ENCODE results near the gene FOXO3.

The FOXO3 gene

DNA sequence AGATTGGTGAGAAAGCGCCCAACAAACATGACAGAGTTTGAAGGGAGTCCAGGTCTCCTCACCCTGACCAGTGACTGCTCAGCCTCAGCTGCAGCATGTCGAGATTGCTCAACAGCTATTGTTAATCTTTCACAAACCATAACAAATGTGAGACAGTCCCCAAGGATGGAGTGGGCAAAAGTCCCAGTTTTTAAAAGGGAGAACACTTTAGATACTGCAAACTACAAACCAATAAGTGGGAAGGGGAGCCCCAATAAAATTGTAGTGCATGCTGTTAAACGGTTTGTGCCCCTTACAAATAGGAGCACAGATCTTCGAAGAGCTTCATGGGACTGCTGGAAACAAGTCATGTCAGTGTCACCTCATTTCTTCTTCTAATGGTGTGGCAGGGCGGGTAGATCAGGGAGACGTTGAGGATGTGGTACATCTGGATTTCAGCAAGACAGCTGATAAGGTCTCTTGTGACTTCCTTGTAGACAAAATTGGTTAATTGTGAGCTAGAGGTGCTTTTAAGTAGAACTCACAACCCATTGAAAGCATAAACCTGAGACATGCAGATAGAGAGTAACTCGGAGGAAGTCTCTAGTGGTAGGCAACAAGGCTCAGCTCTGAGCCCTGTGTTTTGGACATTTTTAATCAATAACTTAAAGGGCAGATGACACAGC is 153.5 kb downstream of the FOXO3 start:
- DNase-seq (ENCODE audit: low read depth), result no peak

DNA sequence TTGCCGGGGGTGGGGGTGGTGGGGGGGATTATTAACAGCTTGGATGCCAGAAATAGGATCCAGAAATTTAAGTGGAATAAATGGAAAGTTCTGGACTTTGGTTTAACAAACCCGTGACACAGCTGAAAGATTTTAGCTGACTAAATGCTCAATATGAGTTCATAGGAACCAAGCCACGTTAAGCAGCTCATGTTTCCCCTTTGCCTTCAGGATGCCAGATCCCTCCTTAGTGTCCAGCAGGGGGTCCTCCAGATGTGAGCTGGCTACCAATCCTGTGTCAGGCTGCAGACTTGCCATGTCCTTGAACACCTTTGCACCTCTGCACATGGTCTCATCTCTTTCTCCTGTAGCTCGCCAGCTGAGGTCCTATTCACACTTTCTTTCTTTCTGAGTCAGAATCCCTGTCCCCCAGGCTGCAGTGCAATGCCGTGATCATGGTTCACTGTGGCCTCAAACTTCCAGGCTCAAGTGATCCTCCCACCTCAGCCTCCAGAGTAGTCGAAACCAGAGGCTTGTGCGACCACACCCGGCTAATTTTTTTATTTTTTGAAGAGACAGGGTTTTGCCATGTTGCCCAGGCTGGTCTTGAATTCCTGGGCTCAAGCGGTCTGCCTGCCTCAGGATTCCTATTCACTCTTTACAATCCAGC is 154.2 kb downstream of the FOXO3 start:
- DNase-seq (ENCODE audit: low read depth), result no peak

DNA sequence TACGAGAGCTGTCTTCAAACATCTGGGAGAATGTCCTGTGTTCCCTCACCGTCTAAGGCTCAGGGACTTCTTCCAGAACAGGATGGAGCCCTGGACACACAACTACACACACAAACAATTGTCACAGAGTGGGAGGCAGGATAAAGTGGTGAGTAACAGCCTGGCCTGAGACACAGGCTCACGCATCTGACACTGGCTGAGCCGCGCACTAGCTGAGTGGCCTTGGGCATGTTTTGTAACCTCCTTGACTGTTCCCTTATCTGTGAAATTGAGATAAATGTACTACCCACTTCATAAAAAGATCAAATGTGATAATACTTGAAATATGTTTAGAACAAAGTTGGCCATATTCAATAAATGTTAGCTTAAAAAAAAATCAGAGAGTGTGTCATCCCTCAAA is 155.1 kb downstream of the FOXO3 start:
- DNase-seq (ENCODE audit: low read depth), result no peak

DNA sequence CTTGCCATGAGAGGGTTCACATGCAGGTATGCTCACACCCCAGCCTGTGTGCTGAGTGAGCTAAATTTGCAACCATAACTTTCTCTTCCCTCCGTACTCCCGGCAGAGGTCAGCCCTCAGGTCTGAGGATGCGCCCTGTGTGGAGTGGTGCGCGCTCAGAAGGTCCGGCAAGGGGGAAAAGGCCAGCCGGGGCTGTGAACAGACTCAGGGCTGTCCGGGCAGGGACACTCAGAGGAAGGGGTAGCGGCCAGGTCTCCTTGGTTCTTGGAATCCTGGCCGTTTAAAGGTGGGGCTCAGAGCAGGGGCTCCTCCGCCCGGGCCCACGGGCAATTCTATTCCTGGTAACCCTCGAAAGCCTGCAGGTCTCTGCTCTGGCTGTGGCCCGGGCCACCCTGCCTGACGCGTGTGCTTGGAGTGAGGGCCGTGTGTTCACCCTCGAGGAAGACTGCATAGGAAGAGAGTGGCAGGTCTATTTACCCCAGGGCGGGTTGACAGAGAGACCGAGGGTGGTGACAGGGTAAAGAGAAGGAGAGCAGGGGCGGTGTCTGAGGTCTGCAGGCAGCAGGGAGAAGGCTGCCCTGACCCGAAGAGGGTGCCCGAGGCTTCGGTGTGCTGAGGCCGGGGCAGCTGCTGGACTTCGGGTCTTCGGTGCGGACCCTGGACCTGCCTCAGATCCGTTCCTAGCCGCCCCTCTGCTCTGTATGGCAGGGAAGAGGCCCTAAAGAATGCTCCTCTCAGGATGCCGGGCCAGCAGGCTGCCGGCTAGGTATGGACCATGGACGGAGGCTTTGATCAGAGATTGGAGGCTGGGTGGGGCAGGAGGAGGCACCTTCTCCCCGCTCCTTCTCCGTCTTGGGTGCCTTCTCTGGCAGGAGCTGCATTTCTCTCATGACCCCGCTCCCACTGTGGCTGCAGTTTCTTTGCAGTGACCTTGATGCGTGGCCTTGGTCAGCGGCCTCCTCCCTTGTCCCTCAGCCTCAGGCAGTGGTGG is 156.4 kb downstream of the FOXO3 start:
- no peak for DNase-seq (ENCODE audit: low read depth)

DNA sequence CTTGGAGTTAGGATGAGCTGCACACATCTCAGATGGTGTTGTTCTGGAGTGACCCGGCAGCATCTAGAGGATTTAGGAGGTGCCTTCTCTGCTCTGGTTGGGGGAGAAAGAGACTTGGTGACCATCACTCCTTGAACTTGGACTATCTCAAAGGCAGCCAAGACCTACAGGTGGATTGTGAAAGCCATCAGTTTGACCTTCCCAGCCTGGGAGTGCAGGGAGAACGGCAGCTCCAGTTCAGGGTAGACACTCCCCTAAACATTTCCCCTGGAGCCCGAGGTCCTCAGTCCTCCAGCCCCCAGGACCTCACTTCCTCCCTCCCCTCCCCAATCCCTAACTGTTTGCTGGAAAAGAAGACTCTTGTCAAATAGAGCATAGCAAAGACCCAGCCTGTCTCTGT is 158.8 kb downstream of the FOXO3 start:
- DNase-seq (ENCODE audit: low read depth), result no peak

DNA sequence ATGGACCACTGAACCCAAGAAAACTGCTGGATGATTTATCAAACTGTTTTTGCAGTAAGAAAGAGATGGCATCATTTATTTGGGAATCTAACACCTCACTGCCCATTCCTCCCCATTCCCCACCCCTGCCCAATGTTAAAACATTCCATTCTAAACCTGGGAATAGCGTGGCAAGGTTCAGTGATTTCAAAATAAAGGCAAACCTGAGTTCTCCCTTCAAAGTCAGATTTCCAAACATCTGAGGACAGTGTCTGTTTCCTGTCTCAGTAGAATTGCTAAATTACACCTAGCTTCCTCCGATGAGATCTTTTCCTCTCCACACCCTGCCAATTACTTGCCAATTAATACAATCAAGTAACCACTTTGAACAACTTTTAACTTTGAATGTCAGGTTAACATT is 160.1 kb downstream of the FOXO3 start:
- no peak for DNase-seq (ENCODE audit: low read depth)

DNA sequence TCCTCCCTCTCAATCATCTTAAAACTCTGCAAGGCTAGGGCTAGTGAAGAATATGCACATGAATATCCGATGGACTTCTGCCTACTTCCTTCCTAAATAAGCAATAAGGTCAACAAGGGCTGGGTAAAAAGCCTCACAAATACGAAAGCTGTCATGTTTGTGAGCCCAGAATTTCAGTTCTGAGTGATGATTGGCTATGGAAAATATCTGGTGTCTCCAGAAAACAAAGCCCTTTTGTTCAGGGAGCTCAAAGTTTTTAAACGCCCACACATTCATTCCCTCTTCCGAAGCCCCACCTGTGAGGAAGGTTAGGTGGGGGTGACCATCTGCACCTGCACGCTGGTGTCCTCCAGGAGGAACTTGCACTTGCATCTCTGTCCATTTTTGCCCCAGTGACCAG is 160.6 kb downstream of the FOXO3 start:
- no peak for DNase-seq (ENCODE audit: low read depth)

DNA sequence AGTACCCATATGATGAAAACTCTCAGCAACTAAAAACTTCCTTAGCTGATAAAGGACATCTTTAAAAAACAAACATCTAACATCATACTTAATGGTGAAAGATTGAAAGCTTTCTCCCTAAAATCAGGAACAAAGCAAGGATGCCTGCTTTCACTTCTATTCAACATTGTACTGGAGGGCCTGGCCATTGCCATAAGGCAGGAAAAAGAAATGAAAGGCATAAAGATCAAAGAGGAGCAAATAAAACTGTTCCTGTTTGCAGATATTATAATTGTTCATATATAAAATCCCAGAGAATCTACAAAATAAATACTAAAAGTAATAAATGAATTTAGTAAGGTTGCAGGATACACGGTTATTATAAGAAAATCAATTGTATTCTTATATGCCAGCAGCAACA is 162.9 kb downstream of the FOXO3 start:
- DNase-seq (ENCODE audit: low read depth), result no peak

DNA sequence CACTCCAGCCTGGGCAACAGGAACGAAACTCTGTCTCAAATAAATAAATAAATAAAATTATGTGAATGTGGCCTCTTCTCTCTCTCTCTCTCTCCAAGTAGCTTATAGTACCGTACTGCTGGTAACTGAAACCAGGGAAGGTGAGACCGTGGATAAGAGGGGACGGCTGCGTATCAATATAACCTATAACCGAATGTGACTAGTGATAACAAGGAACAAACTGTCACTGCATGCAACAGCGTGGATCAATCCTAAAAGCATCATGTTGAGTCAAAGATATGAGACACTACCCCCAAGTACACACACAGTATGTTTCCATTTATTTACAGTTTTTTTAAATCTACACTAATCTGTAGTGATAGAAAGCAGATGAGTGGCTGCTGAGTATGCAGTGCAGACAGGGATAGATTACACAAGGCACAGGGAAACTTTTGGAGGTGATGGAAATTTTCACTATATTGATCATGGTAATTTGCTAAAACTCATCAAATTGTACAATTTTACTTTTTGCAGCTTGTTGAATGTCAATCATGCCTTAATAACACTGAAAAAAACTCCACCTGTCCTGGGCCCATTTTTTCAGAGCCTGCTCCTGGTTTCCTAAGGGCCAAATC is 166.1 kb downstream of the FOXO3 start:
- DNase-seq (ENCODE audit: low read depth), result no peak

DNA sequence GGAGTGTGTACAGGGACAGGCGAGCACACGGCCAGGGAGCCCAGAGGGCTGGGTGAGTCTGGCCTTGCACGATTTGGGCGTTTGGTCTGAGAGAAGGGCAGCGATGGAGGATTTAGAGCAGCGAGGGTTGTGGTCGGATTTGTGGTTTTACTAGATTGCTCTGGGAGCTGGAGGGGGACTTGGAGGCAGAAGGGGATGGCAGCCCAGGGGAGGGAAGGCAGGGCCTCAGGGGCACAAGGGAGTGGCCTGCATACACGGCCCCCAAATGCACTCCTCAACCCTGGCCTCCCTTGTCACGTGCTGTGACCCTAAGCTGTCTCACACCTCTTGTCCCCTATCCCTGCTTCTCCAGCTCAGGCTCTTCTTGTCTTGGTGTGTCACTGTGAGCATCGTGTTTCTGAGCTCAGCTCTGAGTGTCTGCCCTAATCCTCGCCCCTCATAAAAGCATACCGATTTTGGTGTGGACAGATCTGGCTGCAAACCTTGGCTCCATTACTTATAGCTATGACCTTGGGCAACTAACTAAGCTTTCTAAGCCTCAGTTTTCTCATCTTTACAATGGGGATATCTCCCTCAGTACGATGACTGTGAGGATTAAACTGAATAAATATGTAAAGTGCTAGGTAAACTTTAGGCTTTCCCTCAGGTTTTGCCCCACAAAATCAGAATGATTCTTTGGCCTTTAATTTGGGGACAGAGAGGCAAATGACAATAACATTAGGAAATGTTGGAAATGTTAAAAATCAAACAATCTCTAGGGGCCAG is 167.4 kb downstream of the FOXO3 start:
- DNase-seq (ENCODE audit: low read depth), result no peak

DNA sequence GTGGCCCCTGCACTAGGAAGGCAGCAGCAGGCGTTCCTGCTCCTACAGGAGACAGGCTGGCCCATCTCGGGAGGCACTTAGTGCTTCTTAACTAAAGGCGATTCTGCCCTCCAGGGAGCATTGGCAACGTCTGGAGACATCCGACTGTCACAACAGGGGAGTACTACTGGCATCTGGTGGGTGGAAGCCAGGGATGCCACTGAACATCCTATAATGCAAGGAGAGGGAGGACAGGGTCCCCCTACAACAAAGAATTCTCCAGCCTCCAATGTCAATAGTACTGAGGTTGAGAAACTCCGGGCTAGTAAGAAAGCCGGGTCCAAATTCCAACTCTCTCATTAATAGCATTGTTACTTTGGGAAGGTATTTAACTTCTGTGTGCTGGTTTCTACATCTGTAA is 168.1 kb downstream of the FOXO3 start:
- no peak for DNase-seq (ENCODE audit: low read depth)

DNA sequence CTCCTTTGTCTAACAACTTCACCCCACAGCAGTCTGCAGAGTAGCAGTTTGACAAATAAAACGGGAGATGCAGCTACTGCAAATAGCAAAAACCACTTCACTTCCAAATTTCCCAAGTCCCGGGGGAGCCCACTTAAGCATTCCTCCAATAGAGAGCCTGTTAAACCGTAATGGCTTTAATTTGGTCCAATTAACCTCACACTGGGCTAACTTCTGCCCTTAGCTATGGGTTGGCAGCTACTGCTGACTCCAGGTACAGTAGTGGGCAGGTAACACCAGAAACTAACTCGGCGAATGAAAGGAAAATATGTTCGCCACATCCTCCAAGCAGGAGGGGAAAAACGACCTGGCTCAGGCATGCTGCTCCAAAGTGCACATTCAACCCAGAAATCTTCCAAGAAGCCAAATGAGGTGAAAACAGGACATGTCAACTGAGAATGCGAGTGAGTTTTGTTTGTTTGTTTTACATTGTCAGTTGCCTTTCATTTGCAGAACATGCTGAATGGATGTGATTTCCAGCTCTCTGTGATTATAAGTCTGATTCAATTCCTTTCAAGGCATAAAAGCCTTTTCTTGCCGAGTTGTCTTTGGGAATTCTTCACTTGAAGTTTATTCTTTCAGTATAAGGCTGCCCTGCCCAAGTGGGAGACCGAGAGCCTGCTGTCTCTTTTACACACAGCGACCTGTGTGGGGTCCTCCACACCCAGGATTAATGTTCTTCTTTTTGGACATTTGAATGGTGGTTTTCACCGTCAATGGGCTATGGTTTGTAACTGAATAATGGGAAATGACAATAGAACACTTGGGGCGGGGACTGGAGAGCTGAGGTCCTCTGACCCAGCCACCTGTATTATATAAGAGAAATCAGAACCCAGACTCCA is 170.2 kb downstream of the FOXO3 start:
- no peak for DNase-seq (ENCODE audit: low read depth)

DNA sequence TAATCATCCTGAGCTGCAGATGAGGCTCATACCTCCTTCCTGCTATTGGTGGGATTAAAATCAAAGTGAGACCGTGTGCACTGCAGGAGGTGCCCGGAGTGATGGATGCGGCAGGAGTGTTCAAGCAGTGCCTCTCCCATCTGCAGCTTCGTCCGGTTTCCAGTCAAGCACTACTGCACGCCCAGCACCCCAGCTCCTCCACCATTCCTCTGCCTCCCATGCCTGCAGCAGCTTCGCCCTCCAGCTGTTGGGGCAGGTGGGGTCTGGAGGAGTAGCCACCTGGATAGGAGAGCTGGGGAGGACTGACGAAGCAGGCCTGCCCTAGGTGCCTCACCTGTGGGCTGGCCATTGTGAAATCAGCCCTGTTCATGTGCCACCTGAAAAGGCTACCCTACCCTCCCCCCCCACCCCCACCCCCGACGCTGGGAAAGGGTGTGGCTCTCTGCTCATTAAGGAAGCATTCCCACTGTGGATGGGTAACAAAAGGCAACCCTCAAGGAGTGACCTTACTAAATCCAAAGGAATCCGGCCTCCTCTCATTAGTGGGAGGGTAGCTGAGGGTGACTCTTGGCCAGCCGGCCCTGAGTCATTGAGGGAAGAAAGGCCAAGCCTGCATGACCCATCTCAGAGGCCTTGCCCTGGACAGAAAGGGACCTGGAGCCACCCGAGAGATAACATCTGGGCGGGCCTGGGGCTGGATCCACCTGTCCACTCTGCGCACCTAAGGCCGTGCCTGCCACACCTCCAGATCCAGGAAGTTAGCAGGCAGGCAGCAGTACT is 171.6 kb downstream of the FOXO3 start:
- no peak for DNase-seq (ENCODE audit: low read depth)

DNA sequence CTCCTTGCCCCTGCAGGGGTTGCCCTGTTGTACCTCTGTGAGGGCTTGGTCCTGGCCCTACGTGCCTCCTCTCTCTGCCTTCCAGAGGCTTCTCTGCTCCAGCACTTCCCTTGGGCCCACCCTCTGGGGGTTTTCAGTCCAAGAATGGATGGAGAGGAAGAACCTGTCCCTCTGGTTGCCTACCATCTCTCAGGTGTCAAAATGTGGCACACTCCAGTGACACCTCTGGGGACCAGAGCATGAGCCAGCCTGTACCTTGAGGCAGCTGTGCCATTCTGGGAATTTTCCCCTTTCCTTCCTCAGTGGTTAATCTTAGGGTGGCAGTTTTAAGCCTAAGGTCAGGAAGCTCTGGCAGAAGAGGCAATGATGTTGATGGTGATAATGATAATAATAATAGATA is 172.3 kb downstream of the FOXO3 start:
- DNase-seq (ENCODE audit: low read depth), result no peak

DNA sequence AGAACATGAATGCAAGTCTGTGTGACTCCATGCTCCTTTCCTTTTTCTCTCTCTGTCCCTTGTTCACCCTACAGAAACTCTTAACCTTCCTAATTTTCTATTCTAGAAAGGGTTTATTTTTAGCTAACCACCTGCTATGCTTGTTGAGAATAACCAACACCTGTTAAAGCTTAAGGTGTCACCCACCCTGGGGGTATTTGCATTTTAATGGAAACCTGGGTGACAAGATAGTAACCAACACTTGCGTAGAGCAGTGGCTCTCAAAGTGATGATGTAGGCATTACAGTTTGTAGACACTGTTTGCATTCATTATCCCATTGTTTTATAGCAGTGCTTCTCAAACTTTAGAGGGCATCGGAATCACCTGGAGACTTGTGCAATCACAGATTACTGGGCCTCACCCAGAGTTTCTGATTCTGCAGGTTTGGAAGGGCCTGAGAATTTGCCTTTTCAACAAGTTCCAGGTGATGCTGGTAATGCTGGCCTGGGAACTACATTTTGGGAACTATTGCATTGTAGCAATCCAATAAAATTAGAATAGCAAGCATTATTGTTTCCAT is 173.1 kb downstream of the FOXO3 start:
- no peak for DNase-seq (ENCODE audit: low read depth)
